HG02852 (cell line): ENCODE results near the gene CACNA2D3.
"Not testable (repeated sequence)": the region's sequence is repeated elsewhere in the genome, so short reads cannot be mapped to it uniquely, and the experiment has no call there.

Source experiments
- ATAC-seq: cut with Tn5 transposase; IDR thresholded peaks from one replicate; pipeline ENCODE4 v1.9.1; 2021; ENCODE audit warnings: mild to moderate bottlenecking, moderate library complexity; ENCODE audit not compliant: unreplicated experiment

CACNA2D3 gene

DNA sequence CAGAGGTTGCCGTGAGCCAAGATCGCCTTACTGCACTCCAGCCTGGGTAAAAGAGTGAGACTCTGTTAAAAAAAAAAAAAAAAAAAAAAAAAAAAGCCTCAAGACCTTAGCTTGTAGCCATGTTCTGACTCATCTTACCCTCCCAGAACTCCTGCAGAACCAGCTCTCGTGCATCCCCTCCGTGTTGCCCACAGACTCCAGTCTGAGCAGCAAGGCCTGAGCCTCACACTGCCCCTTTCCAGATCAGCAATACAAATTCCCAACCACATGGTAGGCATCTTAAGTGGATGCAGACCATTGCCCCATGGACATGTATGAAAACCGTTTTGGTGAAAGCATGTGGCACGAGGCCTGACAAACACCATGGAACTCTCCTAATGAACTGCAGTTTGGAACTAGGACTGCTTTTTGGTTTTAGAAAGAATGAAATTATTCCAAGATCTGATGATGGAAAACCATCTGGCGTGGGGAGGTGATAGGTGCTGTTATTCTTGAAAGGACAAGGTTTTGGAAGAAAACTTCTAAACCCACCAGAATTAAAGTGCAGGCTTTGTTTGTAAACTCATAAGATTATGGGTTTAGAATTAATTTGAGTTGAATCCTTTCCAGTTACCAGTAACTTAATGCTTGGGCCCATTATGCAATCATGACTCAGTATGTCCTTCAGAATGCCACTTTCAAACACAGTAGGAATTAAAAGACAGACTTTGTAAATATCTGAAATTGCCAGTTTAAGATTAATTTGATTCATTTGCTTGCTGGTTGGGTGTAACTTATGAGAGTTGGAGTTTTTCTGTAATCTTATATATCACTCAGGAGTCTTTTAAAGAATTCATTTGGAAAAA lies 969.3 kb downstream of the CACNA2D3 start:
- no peak for ATAC-seq

DNA sequence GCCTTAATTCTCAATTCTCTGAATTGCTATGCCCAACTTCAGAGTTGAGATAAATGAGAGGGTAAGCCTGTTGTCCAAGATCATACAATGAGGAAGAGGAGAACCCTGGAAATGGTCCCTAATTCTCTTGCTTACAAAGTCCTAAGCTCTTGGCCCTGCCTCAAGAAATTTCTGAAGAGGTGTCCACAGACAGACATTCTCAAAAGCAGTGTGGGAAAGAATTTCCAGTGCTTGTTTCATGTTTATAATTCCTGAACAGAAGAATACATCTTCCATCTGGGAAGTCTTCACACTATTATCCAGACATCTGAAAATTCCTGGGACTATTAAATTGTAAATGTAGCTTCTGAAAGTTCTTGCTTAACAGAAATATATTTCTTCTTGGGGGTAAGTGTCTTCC lies 972.3 kb downstream of the CACNA2D3 start:
- ATAC-seq, result no peak

DNA sequence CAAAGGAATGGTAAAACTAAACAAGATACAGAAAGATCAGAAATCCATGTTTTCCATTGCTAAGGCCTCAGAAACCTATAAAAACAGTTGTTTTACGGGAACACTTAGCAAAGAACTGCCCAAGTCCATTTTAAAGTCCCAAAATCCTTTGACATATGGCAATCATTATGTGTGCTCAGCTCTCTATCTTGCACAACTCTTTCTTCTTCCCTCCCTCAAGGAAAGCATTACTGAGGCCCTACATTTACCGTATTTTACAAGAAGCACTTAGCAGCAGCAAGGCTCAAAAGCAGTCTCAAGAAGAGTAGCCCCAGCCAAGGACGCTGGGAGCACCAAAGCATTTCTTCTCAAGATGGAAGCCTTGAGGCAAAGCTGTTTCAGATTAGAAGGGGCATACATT lies 975.1 kb downstream of the CACNA2D3 start:
- ATAC-seq, result no peak

DNA sequence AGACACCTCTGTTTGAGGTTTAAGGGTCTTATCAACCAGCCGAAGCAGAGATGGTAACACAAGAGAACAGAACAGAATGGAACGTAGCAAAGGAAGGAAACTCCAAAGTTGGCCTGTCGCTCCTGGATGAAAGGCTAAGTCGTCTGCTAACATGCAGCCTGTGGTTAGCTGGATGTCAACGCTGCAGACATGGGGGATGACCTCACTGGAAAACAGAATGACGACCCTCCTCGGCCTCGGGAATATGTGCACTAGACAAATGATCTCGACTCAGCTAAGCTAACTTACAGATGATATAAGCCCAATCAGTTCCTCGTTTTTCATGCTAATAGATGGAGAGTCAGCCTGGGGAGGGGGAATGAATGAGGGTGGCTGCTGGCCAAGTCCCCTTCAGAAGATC lies 983.3 kb downstream of the CACNA2D3 start:
- ATAC-seq, result no peak

DNA sequence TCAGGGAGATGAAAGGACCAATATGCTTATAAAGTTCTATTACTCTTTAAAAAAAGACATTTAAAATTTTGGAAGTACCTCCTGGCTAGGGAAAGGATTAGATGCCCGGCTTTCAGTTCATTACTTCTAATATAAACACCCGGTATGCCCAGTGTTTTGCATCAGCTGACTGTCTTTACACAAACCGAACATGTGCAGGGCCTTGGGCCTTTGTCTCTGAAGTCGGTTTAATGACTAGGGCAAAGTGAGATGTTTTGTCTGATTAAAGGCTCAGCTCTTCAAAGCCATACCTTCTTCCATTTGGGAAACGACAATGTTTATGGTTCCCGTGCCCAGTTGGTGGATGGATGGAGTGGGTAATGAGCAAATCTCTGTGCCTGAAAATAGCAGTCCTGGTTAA lies 984.8 kb downstream of the CACNA2D3 start:
- no peak for ATAC-seq

DNA sequence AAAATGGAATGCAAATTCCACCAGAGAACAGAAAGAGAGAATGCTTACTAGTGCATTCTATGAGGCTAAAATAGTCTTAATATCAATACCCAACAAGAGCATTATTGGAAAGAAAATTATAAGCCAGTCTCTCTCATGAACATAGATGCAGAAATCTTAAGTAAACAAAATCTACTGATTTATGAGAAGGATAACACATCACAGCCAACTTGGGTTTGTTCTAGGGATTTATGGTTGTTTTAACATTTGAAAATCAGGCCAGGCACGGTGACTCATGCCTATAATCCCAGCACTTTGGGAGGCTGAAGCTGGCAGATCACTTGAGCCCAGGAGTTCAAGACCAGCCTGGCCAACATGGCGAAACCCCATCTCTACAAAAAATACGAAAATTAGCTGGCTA lies 989.6 kb downstream of the CACNA2D3 start:
- ATAC-seq, result not testable (repeated sequence)

DNA sequence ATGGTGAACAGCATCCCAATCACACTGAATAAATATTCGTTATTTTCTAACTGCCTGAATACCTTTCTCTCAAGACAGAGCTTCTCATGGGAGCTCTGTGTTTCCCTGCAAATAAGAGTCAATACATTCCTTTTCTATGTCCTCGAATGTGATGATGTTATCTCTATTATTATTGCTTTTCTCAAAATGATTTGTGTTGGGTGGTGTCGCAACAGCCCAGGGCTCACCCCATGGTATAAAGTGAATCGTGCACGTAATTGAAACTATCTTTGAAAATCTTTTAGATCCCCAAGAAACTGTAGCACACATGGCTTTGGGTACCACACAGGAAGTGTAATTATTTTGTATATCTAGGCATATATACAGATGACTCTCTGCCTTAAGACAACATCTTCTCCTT lies 996.1 kb downstream of the CACNA2D3 start:
- no peak for ATAC-seq

DNA sequence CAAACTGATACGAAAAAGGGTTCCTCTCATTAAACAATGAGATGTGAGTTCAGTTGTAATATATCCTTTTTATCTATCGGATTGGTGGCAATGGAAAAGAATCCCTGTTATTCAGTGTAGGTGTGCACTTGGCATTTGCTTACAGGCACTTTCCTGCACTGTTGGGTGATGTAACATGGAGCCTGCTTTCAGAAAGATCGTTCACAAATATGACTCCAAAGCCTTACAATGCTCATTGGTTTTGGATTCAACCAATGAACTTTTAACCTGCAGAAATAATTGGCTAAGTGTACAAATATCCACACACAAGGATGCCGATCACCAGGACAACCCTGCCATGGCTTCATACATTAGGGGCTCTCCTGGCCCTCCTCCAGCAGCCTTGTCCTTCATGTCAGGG lies 996.9 kb downstream of the CACNA2D3 start:
- ATAC-seq, result no peak

DNA sequence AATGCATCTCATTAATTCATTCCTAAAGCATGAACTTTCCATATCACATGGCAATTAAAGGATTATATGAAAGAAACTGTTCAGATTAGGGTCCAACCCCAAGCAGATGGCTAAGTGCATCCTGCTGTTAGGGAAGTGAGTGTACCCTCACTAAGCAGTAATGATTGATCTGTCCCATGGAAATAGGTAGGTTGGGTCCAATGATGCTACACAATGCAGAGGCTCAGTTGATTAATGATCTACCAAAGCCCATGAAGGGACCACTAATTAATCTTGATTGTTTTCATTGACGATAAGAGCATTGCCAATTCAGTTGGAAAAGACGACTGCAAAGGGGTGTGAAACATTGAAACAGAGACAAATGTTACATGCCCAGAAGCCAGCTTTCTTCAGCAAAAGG lies 1000.0 kb downstream of the CACNA2D3 start:
- no peak for ATAC-seq
